Peyer's patch (tissue), 4 donors: ENCODE data around the gene CFAP20. TPM values are rescaled to one million over a fixed set of nuclear protein-coding genes. Genes with fewer than 3 reads are reported as not detected.

Experiments
- DNase-seq, 3 donors: peaks; one replicate each; pipeline ENCODE4 v3.0.0-alpha.2; 2017 to 2019
- H3K27ac ChIP-seq, 4 donors: fragments of 200-600 bp; sonication (generic); one replicate each; pipeline ENCODE4 v1.5.1; 2016 to 2019
- H3K27me3 ChIP-seq, 2 donors: fragments of 200-600 bp; sonication (generic); one replicate each; pipeline ENCODE4 v1.5.1; 2019
- H3K36me3 ChIP-seq, 3 donors: fragments of 200-600 bp; sonication (generic); one replicate each; pipeline ENCODE4 v1.5.1; 2016 to 2019
- H3K4me1 ChIP-seq, 4 donors: fragments of 200-600 bp; sonication (generic); one replicate each; pipeline ENCODE4 v1.5.1; 2016 to 2019
- H3K4me3 ChIP-seq, 4 donors: fragments of 200-600 bp; sonication (generic); 1 replicate in 3 of 4; 2 replicates in 1 of 4; pipeline ENCODE4 v1.5.1; 2016 to 2019; ENCODE audit warnings: mild to moderate bottlenecking in 1 of 4
- H3K9me3 ChIP-seq, 4 donors: fragments of 200-600 bp; sonication (generic); one replicate each; pipeline ENCODE4 v1.5.1; 2016 to 2019; ENCODE audit warnings: mild to moderate bottlenecking in 1 of 4
- CTCF ChIP-seq, 6 experiments: fragments of 450-650 bp in 4 of 6; fragments of 200-600 bp in 2 of 6; sonication (generic) in 1 of 6; IDR thresholded peaks; one replicate each; pipeline ENCODE4 v1.5.1; 2017 to 2019; ENCODE audit warnings: antibody characterized with exemption in 6 of 6, mild to moderate bottlenecking in 3 of 6, moderate library complexity in 1 of 6
- POLR2A ChIP-seq, 2 donors: fragments of 450-650 bp; IDR thresholded peaks; one replicate each; pipeline ENCODE4 v1.5.1; 2017; ENCODE audit warnings: antibody characterized with exemption in 2 of 2, mild to moderate bottlenecking in 2 of 2, moderate library complexity in 2 of 2
- total RNA-seq, 4 donors: library from RNA; depleted of rRNA; stranded (reverse); fragments of >200 nt; gene quantifications; one replicate each; pipeline ENCODE4 v1.1.0, GENCODE V29; 2016

Gene CFAP20
- total RNA-seq, 4 donors from 2014 or later = 5.8 to 47.7 (median 31.1) TPM

GRCh38 chr16:58119509-58119845 is 9.7 kb downstream of the CFAP20 start:
- Histone ChIP-seq H3K4me3 (no peak overlapping the region), H3K27ac (no peak overlapping the region), H3K27me3 (no peaks in the 10 kb centered on the region), H3K4me1 (peaks cover 0 to 60% (median 4%) of the 10 kb centered on the region in 4 donors), H3K36me3 (peaks cover 0 to 19% (median 0%) of the 10 kb centered on the region in 3 donors), H3K9me3 (no peaks in the 10 kb centered on the region)
- DNase-seq = no peak
- TF ChIP-seq POLR2A (IDR thresholded peaks at IDR 0.05) (no peak), CTCF (IDR thresholded peaks at IDR 0.05) (no peak)

GRCh38 chr16:58118801-58119508 is 10.2 kb downstream of the CFAP20 start:
- H3K27ac ChIP-seq = no peak overlapping the region
- H3K36me3 ChIP-seq = peaks cover 0 to 25% (median 0%) of the 10 kb centered on the region in 3 donors

GRCh38 chr16:58116529-58116928 is 12.7 kb downstream of the CFAP20 start:
- Histone ChIP-seq H3K4me1 (peaks cover 0 to 33% (median 4%) of the 10 kb centered on the region in 4 donors), H3K4me3 (no peak overlapping the region), H3K36me3 (peaks cover 0 to 35% (median 0%) of the 10 kb centered on the region in 3 donors), H3K27ac (peak overlapping the region in 1 of 4 donors; percentile 13), H3K27me3 (no peaks in the 10 kb centered on the region), H3K9me3 (no peaks in the 10 kb centered on the region)
- no peak for DNase-seq
- TF ChIP-seq POLR2A (IDR thresholded peaks at IDR 0.05) (no peak), CTCF (IDR thresholded peaks at IDR 0.05) (no peak)

More at GRCh38 chr16:58118801-58119508, 10.2 kb downstream of the CFAP20 start:
- Histone ChIP-seq H3K4me3 (no peak overlapping the region), H3K27me3 (no peaks in the 10 kb centered on the region), H3K4me1 (peaks cover 0 to 55% (median 4%) of the 10 kb centered on the region in 4 donors), H3K9me3 (no peaks in the 10 kb centered on the region)
- no peak for TF ChIP-seq POLR2A (IDR thresholded peaks at IDR 0.05)
- TF ChIP-seq CTCF (IDR thresholded peaks at IDR 0.05) = no peak
- DNase-seq = no peak

- Histone ChIP-seq H3K27ac (peak overlapping the region in 1 of 4 donors; percentile 13), H3K4me1 (peaks cover 0 to 29% (median 4%) of the 10 kb centered on the region in 4 donors), H3K9me3 (no peaks in the 10 kb centered on the region), H3K27me3 (no peaks in the 10 kb centered on the region), H3K36me3 (peaks cover 0 to 35% (median 0%) of the 10 kb centered on the region in 3 donors), H3K4me3 (no peak overlapping the region)
- TF ChIP-seq POLR2A (IDR thresholded peaks at IDR 0.05) (no peak), CTCF (IDR thresholded peaks at IDR 0.05) (no peak)
- no peak for DNase-seq
Observed at GRCh38 chr16:58116081-58116480, 13.1 kb downstream of the CFAP20 start.

- H3K36me3 ChIP-seq = peaks cover 0 to 35% (median 0%) of the 10 kb centered on the region in 3 donors
- TF ChIP-seq POLR2A (IDR thresholded peaks at IDR 0.05) (no peak), CTCF (IDR thresholded peaks at IDR 0.05) (no peak)
- DNase-seq = no peak
- H3K4me1 ChIP-seq = peaks cover 0 to 19% (median 0%) of the 10 kb centered on the region in 4 donors
- H3K27ac ChIP-seq = peak overlapping the region in 2 of 4 donors; percentile 22 to 44
- H3K27me3 ChIP-seq = no peaks in the 10 kb centered on the region
- H3K4me3 ChIP-seq = no peak overlapping the region
- no peaks in the 10 kb centered on the region for H3K9me3 ChIP-seq
Observed at GRCh38 chr16:58114827-58115825, 14.1 kb downstream of the CFAP20 start.
